Gastrocnemius medialis (tissue), 4 donors: ENCODE results near the gene CHRNB4. TPM values are rescaled to one million over a fixed set of nuclear protein-coding genes. Genes with fewer than 3 reads are reported as not detected.

Experiments used
- ATAC-seq, 2 donors: fragments of 150-250 bp; one replicate each; pipeline ENCODE4 v1.9.1; 2016
- DNase-seq, 2 donors: peaks; one replicate each; pipeline ENCODE4 v3.0.0-alpha.2; 2019
- H3K27ac ChIP-seq, 4 donors: fragments of 200-600 bp; sonication (generic); 1 replicate in 1 of 4; 2 replicates in 3 of 4; pipeline ENCODE4 v1.5.1; 2016 to 2018; ENCODE audit warnings: mild to moderate bottlenecking in 2 of 4, moderate library complexity in 1 of 4
- H3K27me3 ChIP-seq, 3 donors: fragments of 200-600 bp; sonication (generic) in 2 of 3; 1 replicate in 1 of 3; 2 replicates in 2 of 3; pipeline versions ENCODE4 v1.5.1 to v1.6.0; 2016 to 2019; ENCODE audit warnings: mild to moderate bottlenecking in 1 of 3, moderate library complexity in 1 of 3
- H3K36me3 ChIP-seq, 2 donors: fragments of 200-600 bp; sonication (generic) in 1 of 2; one replicate each; pipeline ENCODE4 v1.5.1; 2017 to 2018
- H3K4me1 ChIP-seq, 2 donors: fragments of 200-600 bp; sonication (generic) in 1 of 2; one replicate each; pipeline ENCODE4 v1.5.1; 2016 to 2017; ENCODE audit warnings: mild to moderate bottlenecking in 2 of 2
- H3K4me3 ChIP-seq, 4 donors: fragments of 200-600 bp; sonication (generic) in 3 of 4; 1 replicate in 1 of 4; 2 replicates in 3 of 4; pipeline ENCODE4 v1.5.1; 2016 to 2019; ENCODE audit warnings: mild to moderate bottlenecking in 2 of 4
- H3K9me3 ChIP-seq, 3 donors: fragments of 200-600 bp; sonication (generic) in 2 of 3; 1 replicate in 1 of 3; 2 replicates in 2 of 3; pipeline ENCODE4 v1.5.1; 2016 to 2019
- POLR2A ChIP-seq, 2 donors: fragments of 450-650 bp; IDR thresholded peaks; one replicate each; pipeline ENCODE4 v1.6.1; 2017; ENCODE audit warnings: antibody characterized with exemption in 2 of 2, mild to moderate bottlenecking in 2 of 2, moderate library complexity in 2 of 2
- in situ Hi-C, 4 donors: fragments of 200-750 bp; cut with MboI; loops; one replicate each; pipeline versions ENCODE4 v1.15.0 to v1.8.0; 2017; ENCODE audit warnings: low sequenced_read_pairs in 4 of 4
- intact Hi-C: fragments of 100-400 bp; cut with DNase I; formaldehyde crosslinking; loops from one replicate; pipeline ENCODE4 v1.15.1; 2023; ENCODE audit warnings: low total_unique reads
- total RNA-seq, 4 donors: library from RNA; depleted of rRNA; stranded (reverse); fragments of >200 nt; gene quantifications; one replicate each; pipeline versions ENCODE4 v1.1.0 to v1.2.3, GENCODE V29; 2016
- TF ChIP-seq, protein P1 (sequence below), 5 experiments: fragments of 450-650 bp in 3 of 5; fragments of 200-600 bp in 2 of 5; sonication (generic) in 2 of 5; IDR thresholded peaks in 4 of 5; conservative IDR thresholded peaks in 1 of 5; 1 replicate in 4 of 5; 2 replicates in 1 of 5; pipeline ENCODE4 v1.5.1; 2016 to 2019; ENCODE audit warnings: antibody characterized with exemption in 5 of 5, mild to moderate bottlenecking in 3 of 5, moderate library complexity in 3 of 5

The CHRNB4 gene
- total RNA-seq, 4 donors from 2014 or later = not detected

DNA sequence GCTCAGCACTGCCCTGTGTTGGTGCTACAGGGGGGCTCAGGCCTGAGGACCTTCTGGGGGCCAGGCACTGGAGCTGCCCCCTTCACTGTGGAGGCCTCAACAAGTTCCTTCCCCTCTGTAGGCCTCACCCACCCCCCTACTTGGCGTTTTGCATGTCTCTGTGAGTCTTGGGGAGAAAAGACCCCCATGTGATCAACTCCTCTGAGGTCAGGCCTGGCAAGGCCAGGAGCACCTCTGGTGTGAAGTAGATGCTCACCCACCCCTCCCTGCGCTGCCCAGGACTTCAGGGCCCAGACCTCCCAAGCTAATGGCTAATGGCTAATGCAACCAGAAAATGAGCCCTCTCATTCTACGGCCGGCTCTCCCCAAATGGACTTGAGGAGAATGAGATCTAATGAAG, 34.2 kb upstream of the CHRNB4 start:
- DNase-seq = no peak
- TF ChIP-seq, protein P1, sequence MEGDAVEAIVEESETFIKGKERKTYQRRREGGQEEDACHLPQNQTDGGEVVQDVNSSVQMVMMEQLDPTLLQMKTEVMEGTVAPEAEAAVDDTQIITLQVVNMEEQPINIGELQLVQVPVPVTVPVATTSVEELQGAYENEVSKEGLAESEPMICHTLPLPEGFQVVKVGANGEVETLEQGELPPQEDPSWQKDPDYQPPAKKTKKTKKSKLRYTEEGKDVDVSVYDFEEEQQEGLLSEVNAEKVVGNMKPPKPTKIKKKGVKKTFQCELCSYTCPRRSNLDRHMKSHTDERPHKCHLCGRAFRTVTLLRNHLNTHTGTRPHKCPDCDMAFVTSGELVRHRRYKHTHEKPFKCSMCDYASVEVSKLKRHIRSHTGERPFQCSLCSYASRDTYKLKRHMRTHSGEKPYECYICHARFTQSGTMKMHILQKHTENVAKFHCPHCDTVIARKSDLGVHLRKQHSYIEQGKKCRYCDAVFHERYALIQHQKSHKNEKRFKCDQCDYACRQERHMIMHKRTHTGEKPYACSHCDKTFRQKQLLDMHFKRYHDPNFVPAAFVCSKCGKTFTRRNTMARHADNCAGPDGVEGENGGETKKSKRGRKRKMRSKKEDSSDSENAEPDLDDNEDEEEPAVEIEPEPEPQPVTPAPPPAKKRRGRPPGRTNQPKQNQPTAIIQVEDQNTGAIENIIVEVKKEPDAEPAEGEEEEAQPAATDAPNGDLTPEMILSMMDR (IDR thresholded peaks at IDR 0.05 in 4 of 5, conservative IDR thresholded peaks at IDR 0.05 in 1 of 5) = no peak
- no peak for TF ChIP-seq POLR2A (IDR thresholded peaks at IDR 0.05)

DNA sequence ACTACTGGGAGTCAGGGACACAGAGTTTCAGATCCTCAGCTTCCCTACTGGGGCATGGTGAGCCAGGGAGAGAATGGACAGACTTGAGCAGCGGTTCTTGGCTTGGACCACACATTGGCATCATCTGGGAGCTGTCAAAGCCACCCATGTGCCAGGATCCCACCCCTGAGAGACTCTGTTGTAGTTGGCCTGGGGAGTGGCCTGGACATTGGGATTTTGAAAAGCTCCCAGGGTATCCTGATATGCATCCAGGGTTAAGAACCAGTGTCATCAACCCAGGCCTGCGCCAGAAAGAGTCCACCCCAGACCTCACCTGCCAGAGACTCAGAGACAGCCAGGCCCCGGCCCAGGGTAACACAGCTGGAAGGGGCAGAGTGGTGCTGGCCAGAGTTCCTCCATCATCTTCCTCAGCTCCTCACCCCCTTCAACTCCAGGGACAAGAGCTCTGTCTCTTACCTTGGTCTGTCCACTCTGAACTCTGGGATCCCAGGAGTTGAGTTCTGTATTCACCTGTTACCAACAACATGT, 33.0 kb upstream of the CHRNB4 start:
- intact Hi-C loops = no loop called here
- ATAC-seq = no peak
- H3K4me1 ChIP-seq = peaks cover 0 to 7% of the 10 kb centered on the region in 2 donors
- no peaks in the 10 kb centered on the region for H3K36me3 ChIP-seq
- no peak for DNase-seq
- H3K27ac ChIP-seq = no peak overlapping the region
- H3K27me3 ChIP-seq = no peaks in the 10 kb centered on the region
- no peaks in the 10 kb centered on the region for H3K9me3 ChIP-seq
- no peak for TF ChIP-seq POLR2A (IDR thresholded peaks at IDR 0.05)
- TF ChIP-seq, protein P1 (IDR thresholded peaks at IDR 0.05 in 4 of 5, conservative IDR thresholded peaks at IDR 0.05 in 1 of 5) = no peak
- H3K4me3 ChIP-seq = no peak overlapping the region
- in situ Hi-C loops = no loop called here

More for the DNA sequence above, 34.2 kb upstream of the CHRNB4 start:
- Histone ChIP-seq H3K27ac (no peak overlapping the region), H3K4me3 (no peak overlapping the region), H3K4me1 (peaks cover 0 to 7% of the 10 kb centered on the region in 2 donors), H3K9me3 (no peaks in the 10 kb centered on the region), H3K36me3 (no peaks in the 10 kb centered on the region), H3K27me3 (no peaks in the 10 kb centered on the region)
- in situ Hi-C loops = no loop called here
- intact Hi-C loops = no loop called here
- ATAC-seq = no peak

DNA sequence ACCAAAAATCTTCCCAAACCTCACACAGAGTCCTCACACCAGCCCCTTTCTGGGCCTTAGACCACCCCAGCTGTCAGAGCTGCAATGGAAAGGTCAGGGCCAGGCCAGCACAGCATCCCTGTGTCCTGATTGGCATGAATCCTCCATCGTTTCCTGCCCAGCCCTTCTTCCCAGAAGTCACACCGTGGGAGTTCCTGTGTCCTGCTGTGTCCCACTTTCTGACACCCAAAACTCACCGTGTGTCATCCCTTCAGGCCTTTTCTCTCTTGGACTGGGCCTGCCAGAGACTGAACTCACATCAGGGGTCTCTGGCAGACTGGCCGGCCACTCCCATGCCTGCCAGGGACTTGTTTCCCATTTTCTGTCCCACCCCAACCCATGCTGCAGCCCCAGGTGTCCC, 32.5 kb upstream of the CHRNB4 start:
- intact Hi-C loops (no loop called here), in situ Hi-C loops (no loop called here)
- H3K27ac ChIP-seq = no peak overlapping the region
- no peaks in the 10 kb centered on the region for H3K27me3 ChIP-seq
- TF ChIP-seq POLR2A (IDR thresholded peaks at IDR 0.05) = no peak
- TF ChIP-seq, protein P1 (IDR thresholded peaks at IDR 0.05 in 4 of 5, conservative IDR thresholded peaks at IDR 0.05 in 1 of 5) = no peak
- H3K36me3 ChIP-seq = no peaks in the 10 kb centered on the region
- H3K4me3 ChIP-seq = no peak overlapping the region
- H3K9me3 ChIP-seq = no peaks in the 10 kb centered on the region
- ATAC-seq = no peak
- no peak for DNase-seq
- peaks cover 0 to 7% of the 10 kb centered on the region in 2 donors for H3K4me1 ChIP-seq

DNA sequence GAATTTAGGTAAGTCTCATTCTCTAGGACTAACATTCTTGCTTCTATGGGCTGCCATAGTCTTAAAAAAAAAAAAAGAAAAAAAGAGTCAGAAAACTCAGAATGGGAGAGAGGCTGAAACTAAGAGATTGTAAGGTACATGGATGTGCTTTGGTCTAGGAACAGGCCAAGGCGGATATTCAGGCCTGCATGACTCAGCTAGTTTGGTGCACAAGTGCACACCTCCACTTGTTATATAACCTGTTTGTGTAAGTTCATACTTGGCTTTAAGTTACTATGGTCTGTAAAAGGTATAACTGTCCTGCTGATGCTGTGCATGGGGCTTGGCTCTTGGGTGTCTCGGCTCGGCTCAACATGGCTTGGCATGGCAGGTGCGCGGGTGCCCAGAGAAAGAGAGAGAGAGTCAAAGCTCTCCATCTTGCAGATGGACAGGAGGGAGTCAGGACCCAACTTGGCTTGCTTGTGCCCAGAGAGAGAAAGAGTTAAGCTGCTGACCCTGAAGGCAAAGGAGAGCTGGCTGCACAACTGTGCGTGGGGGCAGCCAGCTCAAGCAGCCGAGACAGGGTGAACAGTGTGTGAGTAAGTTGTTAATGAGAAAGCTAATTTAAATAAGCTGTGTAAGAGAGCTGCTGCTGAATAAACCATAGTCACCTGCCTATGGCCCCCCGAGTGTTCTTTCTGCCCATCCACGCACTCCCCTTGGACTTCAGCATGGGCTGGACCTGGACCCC, 31.4 kb upstream of the CHRNB4 start:
- H3K9me3 ChIP-seq = no peaks in the 10 kb centered on the region
- H3K27me3 ChIP-seq = no peaks in the 10 kb centered on the region
- TF ChIP-seq, protein P1 (IDR thresholded peaks at IDR 0.05 in 4 of 5, conservative IDR thresholded peaks at IDR 0.05 in 1 of 5) = no peak
- TF ChIP-seq POLR2A (IDR thresholded peaks at IDR 0.05) = no peak
- no peak for DNase-seq
- H3K36me3 ChIP-seq = no peaks in the 10 kb centered on the region
- in situ Hi-C loops = no loop called here
- intact Hi-C loops = no loop called here
- H3K4me3 ChIP-seq = no peak overlapping the region
- H3K27ac ChIP-seq = no peak overlapping the region
- ATAC-seq = no peak
- peaks cover 0 to 7% of the 10 kb centered on the region in 2 donors for H3K4me1 ChIP-seq
